ENCODE results near the gene ADAMTS18. TPM values are rescaled to one million over a fixed set of nuclear protein-coding genes. Genes with fewer than 3 reads are reported as not detected.

The ADAMTS18 gene
- polyA plus RNA-seq, 1 donor (not counting 4 experiments of a cell fraction or from before 2014, with no cell fraction given), result not detected

GRCh38 chr16:77327717-77328116 lies 107.1 kb downstream of the ADAMTS18 start:
- no peak overlapping the region for H3K27ac ChIP-seq (ENCODE audit: control insufficient read depth, insufficient read depth, low read length)
- H3K36me3 ChIP-seq (ENCODE audit: control insufficient read depth in 2 of 2, extremely low read depth in 1 of 2, insufficient read depth in 2 of 2, low read length in 2 of 2), result no peaks in the 10 kb centered on the region
- no peaks in the 10 kb centered on the region for H3K4me1 ChIP-seq (ENCODE audit: control insufficient read depth, extremely low read depth, insufficient read depth, low read length)
- no peaks in the 10 kb centered on the region for H4K20me1 ChIP-seq (ENCODE audit: control insufficient read depth, extremely low read depth, insufficient read depth, low read length)
- no peak overlapping the region for H3K4me3 ChIP-seq (ENCODE audit: control insufficient read depth in 2 of 3, extremely low read depth in 1 of 3, insufficient read depth in 2 of 3, low read depth in 1 of 3, low read length in 3 of 3)
- H3K9ac ChIP-seq (ENCODE audit: control insufficient read depth, extremely low read depth, insufficient read depth, low read length), result no peak overlapping the region
- DNase-seq (ENCODE audit: low read depth, low spot score) (no peak), FAIRE-seq (no peak)
- dilution Hi-C loops (cut with MboI; ENCODE audit: extremely low pct_ligation_motif_present, low sequenced_read_pairs), result no loop called here
- H3K9me1 ChIP-seq (ENCODE audit: control insufficient read depth, extremely low read depth, insufficient read depth, low read length), result no peaks in the 10 kb centered on the region
- H3K79me2 ChIP-seq (ENCODE audit: control insufficient read depth, insufficient read depth, low read length), result no peaks in the 10 kb centered on the region
- no peak for TF ChIP-seq CTCF (optimal IDR thresholded peaks at IDR 0.05 in 1 of 3, IDR thresholded peaks at IDR 0.05 in 1 of 3, conservative IDR thresholded peaks at IDR 0.05 in 1 of 3; ENCODE audit: extremely low read depth in 1 of 3, insufficient read depth in 2 of 3, low read length in 3 of 3)
- TF ChIP-seq EZH2 (IDR thresholded peaks at IDR 0.05; ENCODE audit: low read length), result no peak
- H3K27me3 ChIP-seq (ENCODE audit: control insufficient read depth, extremely low read depth, insufficient read depth, low read length), result no peaks in the 10 kb centered on the region
- no peak overlapping the region for H3K4me2 ChIP-seq (ENCODE audit: control insufficient read depth, extremely low read depth, insufficient read depth, low read depth, low read length)
- H2AFZ ChIP-seq (ENCODE audit: control insufficient read depth, low read length), result no peak overlapping the region
- no peaks in the 10 kb centered on the region for H3K9me3 ChIP-seq (ENCODE audit: control insufficient read depth, low read depth, low read length)

- no peaks in the 10 kb centered on the region for H3K27me3 ChIP-seq (ENCODE audit: control insufficient read depth, extremely low read depth, insufficient read depth, low read length)
- H4K20me1 ChIP-seq (ENCODE audit: control insufficient read depth, extremely low read depth, insufficient read depth, low read length), result no peaks in the 10 kb centered on the region
- no peaks in the 10 kb centered on the region for H3K36me3 ChIP-seq (ENCODE audit: control insufficient read depth in 2 of 2, extremely low read depth in 1 of 2, insufficient read depth in 2 of 2, low read length in 2 of 2)
- dilution Hi-C loops (cut with MboI; ENCODE audit: extremely low pct_ligation_motif_present, low sequenced_read_pairs), result no loop called here
- no peak overlapping the region for H3K9ac ChIP-seq (ENCODE audit: control insufficient read depth, extremely low read depth, insufficient read depth, low read length)
- FAIRE-seq (no peak), DNase-seq (ENCODE audit: low read depth, low spot score) (no peak)
- TF ChIP-seq CTCF (optimal IDR thresholded peaks at IDR 0.05 in 1 of 3, IDR thresholded peaks at IDR 0.05 in 1 of 3, conservative IDR thresholded peaks at IDR 0.05 in 1 of 3; ENCODE audit: extremely low read depth in 1 of 3, insufficient read depth in 2 of 3, low read length in 3 of 3) (no peak), EZH2 (IDR thresholded peaks at IDR 0.05; ENCODE audit: low read length) (no peak)
- H3K4me3 ChIP-seq (ENCODE audit: control insufficient read depth in 2 of 3, extremely low read depth in 1 of 3, insufficient read depth in 2 of 3, low read depth in 1 of 3, low read length in 3 of 3), result no peak overlapping the region
- no peaks in the 10 kb centered on the region for H3K79me2 ChIP-seq (ENCODE audit: control insufficient read depth, insufficient read depth, low read length)
- H3K27ac ChIP-seq (ENCODE audit: control insufficient read depth, insufficient read depth, low read length), result no peak overlapping the region
- H3K4me1 ChIP-seq (ENCODE audit: control insufficient read depth, extremely low read depth, insufficient read depth, low read length), result no peaks in the 10 kb centered on the region
- H3K9me1 ChIP-seq (ENCODE audit: control insufficient read depth, extremely low read depth, insufficient read depth, low read length), result no peaks in the 10 kb centered on the region
- H2AFZ ChIP-seq (ENCODE audit: control insufficient read depth, low read length), result no peak overlapping the region
- H3K9me3 ChIP-seq (ENCODE audit: control insufficient read depth, low read depth, low read length), result no peaks in the 10 kb centered on the region
- H3K4me2 ChIP-seq (ENCODE audit: control insufficient read depth, extremely low read depth, insufficient read depth, low read depth, low read length), result no peak overlapping the region
These were observed 110.1 kb downstream of the ADAMTS18 start for GRCh38 chr16:77324729-77325128.
